Fibroblast of the aortic adventitia (primary cell): ENCODE measurements around the gene BCLAF3. TPM values are rescaled to one million over a fixed set of nuclear protein-coding genes. Genes with fewer than 3 reads are reported as not detected.

Experiments
- DNase-seq: peaks from one replicate; pipeline ENCODE4 v3.0.0-alpha.2; 2010; ENCODE audit warnings: low read depth
- H3K4me3 ChIP-seq: 2 replicates; pipeline ENCODE4 v1.5.1; 2011; ENCODE audit warnings: low read depth, mild to moderate bottlenecking, control low read depth, low read length, moderate library complexity
- CTCF ChIP-seq: IDR thresholded peaks from 2 replicates; pipeline ENCODE4 v1.5.1; 2011; ENCODE audit warnings: mild to moderate bottlenecking, low read length, control low read depth, inconsistent platforms; ENCODE audit not compliant: insufficient read depth
- small RNA-seq: library from RNA; depleted of rRNA; stranded (forward); fragments of <200 nt; gene quantifications from one replicate; pipeline ENCODE3, GENCODE V24; 2012
- total RNA-seq: library from RNA; depleted of rRNA; stranded (reverse); fragments of >200 nt; gene quantifications from 2 replicates; pipeline ENCODE4 v1.2.3, GENCODE V29; 2012; ENCODE audit warnings: low replicate concordance

Gene BCLAF3
- total RNA-seq, 1 donor: 8.0 TPM

GRCh38 chrX:19949340-19949739, 41.5 kb downstream of the BCLAF3 start:
- DNase-seq: no peak
- no peak for TF ChIP-seq CTCF
- no peak overlapping the region for H3K4me3 ChIP-seq

- no peak for DNase-seq
- H3K4me3 ChIP-seq: no peak overlapping the region
- no peak for TF ChIP-seq CTCF
Observed at GRCh38 chrX:19947612-19948011, 43.2 kb downstream of the BCLAF3 start.

Small RNA genes within 50 kb of the gene (small RNA-seq; reads per million reads assigned to genes)
- gene MIR23C: 2.7 reads per million, percentile 78 among the genes with 10 or more reads in this experiment
- gene RF00019: not detected

Other genes starting within 250 kb of the BCLAF3 start
- gene SH3KBP1, start 103.5 kb downstream of the BCLAF3 start, total RNA-seq: 43.5 and 53.7 TPM in 2 replicates
- gene MAP7D2, start 125.8 kb upstream of the BCLAF3 start, total RNA-seq: 0.18 and 1.2 TPM in 2 replicates
- 38.9 and 112 TPM in 2 replicates for gene EIF1AX, start 150.8 kb upstream of the BCLAF3 start, total RNA-seq